IPS DF 6.9 (cell line): ENCODE data around the gene ZNF385D.
A peak's percentile ranks its signal among the peaks of the same experiment; 100 is the strongest.

Experiments
- DNase-seq: peaks from one replicate; pipeline ENCODE4 v3.0.0-alpha.2; 2013; ENCODE audit warnings: low read depth, low spot score
- H3K27ac ChIP-seq: one replicate; pipeline ENCODE4 v1.5.1; 2013; ENCODE audit warnings: low read length, control low read depth
- H3K27me3 ChIP-seq: 2 replicates; pipeline ENCODE4 v1.6.1; 2013; ENCODE audit warnings: mild to moderate bottlenecking, low read length; ENCODE audit not compliant: control insufficient read depth, insufficient read depth
- H3K36me3 ChIP-seq: 2 replicates; pipeline ENCODE4 v1.6.1; 2013; ENCODE audit warnings: low read length; ENCODE audit not compliant: control insufficient read depth, insufficient read depth
- H3K4me1 ChIP-seq: 2 replicates; pipeline ENCODE4 v1.6.1; 2013; ENCODE audit warnings: low read length; ENCODE audit not compliant: control insufficient read depth, insufficient read depth
- H3K4me3 ChIP-seq: 2 replicates; pipeline ENCODE4 v1.5.1; 2013; ENCODE audit warnings: mild to moderate bottlenecking, low read length
- H3K9me3 ChIP-seq: 2 replicates; pipeline ENCODE4 v1.6.1; 2013; ENCODE audit warnings: low read length, inconsistent platforms; ENCODE audit not compliant: control insufficient read depth, insufficient read depth
- WGBS: extraction: QIAGEN DNeasy Blood & Tissue Kit; methylation state at CpG from one replicate; pipeline ENCODE4 v1.1.7; 2013; ENCODE audit warnings: mixed read lengths, missing lambda C conversion rate; ENCODE audit not compliant: insufficient read length, insufficient coverage; 5-methylcytosine and 5-hydroxymethylcytosine counted together

The ZNF385D gene

DNA sequence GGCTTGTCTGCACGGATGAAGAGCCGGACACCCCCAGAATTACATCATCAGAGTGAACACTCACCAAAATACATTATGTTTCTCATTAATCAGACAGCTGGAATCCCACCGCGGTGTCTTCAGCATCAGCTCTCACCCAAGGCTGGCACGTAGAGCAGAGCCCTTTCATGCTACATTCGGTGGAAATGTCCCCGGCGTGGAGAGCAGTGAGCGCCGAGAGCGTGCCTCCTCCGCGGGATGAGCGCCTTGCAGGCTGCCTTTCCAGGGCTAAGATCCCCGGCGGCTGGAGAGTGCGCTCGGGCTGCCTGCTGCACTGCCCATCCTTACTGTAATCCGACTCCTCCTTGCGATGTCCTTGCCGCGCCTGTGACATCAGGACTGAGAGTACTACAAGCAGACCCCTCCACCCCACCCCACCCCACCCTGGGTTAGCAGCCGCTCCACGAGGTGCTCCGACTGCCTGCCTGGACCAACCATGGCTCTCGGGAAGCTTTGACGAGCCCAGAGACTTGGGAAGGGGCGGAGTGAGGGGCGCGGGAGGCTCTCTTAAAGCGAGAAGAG lies at the start of gene ZNF385D:
Gene ZNF385D, minus strand, starts transcription at position 380 of the 561 bp plus-strand sequence. Its CDS starts 294 bp downstream, at position 86.
- Histone ChIP-seq H3K36me3 (no peaks in the 10 kb centered on the region), H3K27ac (no peak within 1 kb of the TSS), H3K4me3 (peak within 1 kb of the TSS; percentile 87; the same call in 1 of the 2 replicates), H3K4me1 (no peaks in the 10 kb centered on the region; the same call in 1 of the 2 replicates), H3K27me3 (no peaks in the 10 kb centered on the region), H3K9me3 (no peaks in the 10 kb centered on the region)
- DNase-seq = peak; percentile 52
- WGBS = no CpG with 5 or more reads among the region's 31 CpGs

DNA sequence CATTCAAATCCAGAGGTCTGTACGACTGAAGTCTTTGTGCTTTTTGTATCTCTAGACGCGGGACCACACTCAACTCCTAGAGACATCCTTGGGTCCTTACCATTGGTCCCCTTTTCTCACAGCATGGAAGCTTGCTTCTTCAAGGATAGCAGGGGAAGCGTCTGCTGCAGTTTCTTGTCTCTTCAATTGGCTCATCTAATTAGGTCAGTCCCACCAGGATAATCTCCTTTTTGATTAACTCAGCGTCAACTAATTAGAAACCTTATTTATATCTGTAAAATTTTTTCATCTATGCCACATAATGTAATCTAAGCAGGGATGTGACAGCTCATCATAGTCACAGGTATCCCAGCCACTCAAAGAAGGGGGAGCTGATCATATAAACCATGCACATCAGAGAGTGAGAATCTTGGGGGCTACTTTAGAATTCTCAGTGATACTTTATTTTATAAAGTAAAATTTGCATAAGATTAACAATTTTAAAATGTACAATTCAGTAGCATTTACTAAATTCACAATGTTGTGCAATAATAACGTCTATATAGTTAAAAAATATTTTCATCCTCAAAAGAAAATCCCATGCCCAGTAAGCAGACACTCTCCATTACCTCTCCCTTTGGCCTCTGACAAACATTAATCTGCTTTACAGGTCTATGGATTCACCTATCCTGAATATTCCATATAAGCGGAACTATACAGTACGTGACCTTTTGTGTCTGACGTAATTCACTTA lies 47.5 kb upstream of the ZNF385D start:
- H3K36me3 ChIP-seq = no peaks in the 10 kb centered on the region

GRCh38 chr3:21795921-21796320 lies 44.9 kb upstream of the ZNF385D start:
- Histone ChIP-seq H3K9me3 (no peaks in the 10 kb centered on the region), H3K4me1 (no peaks in the 10 kb centered on the region), H3K27me3 (no peaks in the 10 kb centered on the region), H3K4me3 (no peak overlapping the region), H3K27ac (no peak overlapping the region), H3K36me3 (no peaks in the 10 kb centered on the region)
- no peak for DNase-seq
- no CpG with 5 or more reads among the region's 2 CpGs for WGBS

More for the DNA sequence above, 47.5 kb upstream of the ZNF385D start:
- H3K9me3 ChIP-seq = no peaks in the 10 kb centered on the region
- H3K4me1 ChIP-seq = no peaks in the 10 kb centered on the region
- no peak overlapping the region for H3K4me3 ChIP-seq
- no peak overlapping the region for H3K27ac ChIP-seq
- no peaks in the 10 kb centered on the region for H3K27me3 ChIP-seq
- no CpG with 5 or more reads among the region's 9 CpGs for WGBS
- DNase-seq = no peak

- no peaks in the 10 kb centered on the region for H3K36me3 ChIP-seq
- no CpG with 5 or more reads among the region's 5 CpGs for WGBS
- H3K27me3 ChIP-seq = no peaks in the 10 kb centered on the region
- H3K27ac ChIP-seq = no peak overlapping the region
- H3K9me3 ChIP-seq = no peaks in the 10 kb centered on the region
- no peak overlapping the region for H3K4me3 ChIP-seq
- DNase-seq = no peak
- no peaks in the 10 kb centered on the region for H3K4me1 ChIP-seq
Measured at GRCh38 chr3:21795152-21795837, 44.3 kb upstream of the ZNF385D start.

DNA sequence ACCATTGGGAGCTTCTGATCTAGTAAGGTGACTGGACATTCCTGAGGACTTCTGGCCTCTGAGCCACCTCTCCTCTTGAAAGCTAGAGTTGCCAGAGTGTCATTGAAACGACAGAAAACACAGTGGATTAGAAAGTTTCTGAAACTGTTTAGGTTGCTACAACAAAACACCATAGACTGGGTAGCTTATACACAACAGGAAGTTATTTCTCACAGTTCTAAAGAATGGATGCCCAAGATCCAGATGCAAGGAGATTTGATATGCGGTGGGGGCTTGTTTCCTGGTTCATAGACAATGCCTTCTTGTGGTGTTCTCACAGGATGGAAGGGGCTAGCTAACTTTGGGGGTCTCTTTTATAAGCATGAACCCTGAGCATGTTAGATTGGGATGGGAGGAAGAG lies 43.3 kb upstream of the ZNF385D start:
- Histone ChIP-seq H3K27me3 (no peaks in the 10 kb centered on the region), H3K27ac (no peak overlapping the region), H3K4me3 (no peak overlapping the region), H3K4me1 (no peaks in the 10 kb centered on the region), H3K9me3 (no peaks in the 10 kb centered on the region), H3K36me3 (no peaks in the 10 kb centered on the region)
- WGBS = no CpG with 5 or more reads among the region's 2 CpGs
- DNase-seq = no peak

- Histone ChIP-seq H3K27me3 (no peaks in the 10 kb centered on the region), H3K36me3 (no peaks in the 10 kb centered on the region), H3K27ac (no peak overlapping the region), H3K4me3 (no peak overlapping the region), H3K9me3 (no peaks in the 10 kb centered on the region), H3K4me1 (no peaks in the 10 kb centered on the region)
- no peak for DNase-seq
- no CpG with 5 or more reads among the region's 1 CpG for WGBS
Measured at GRCh38 chr3:21792176-21792575, 41.2 kb upstream of the ZNF385D start.

DNA sequence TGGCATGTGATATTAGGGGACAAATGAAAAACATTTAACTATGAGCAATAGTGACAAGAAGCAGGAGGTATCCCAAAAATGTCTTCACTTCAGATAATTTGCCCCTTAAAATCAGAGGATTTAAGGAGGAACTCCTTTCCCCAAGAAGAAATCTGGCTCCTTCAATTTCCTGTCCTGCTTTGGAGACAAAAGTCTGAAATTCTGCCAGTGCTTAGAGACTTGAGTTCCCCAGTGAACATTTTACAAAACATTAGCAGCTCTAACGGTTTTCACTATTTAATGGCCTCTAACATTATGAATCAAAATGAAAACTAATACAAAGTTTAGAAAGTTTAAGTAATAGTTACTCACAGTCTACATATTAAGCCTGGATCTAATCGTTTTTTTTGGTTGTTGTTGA lies 40.3 kb upstream of the ZNF385D start:
- Histone ChIP-seq H3K27me3 (no peaks in the 10 kb centered on the region), H3K9me3 (no peaks in the 10 kb centered on the region), H3K27ac (no peak overlapping the region), H3K4me1 (no peaks in the 10 kb centered on the region), H3K4me3 (no peak overlapping the region), H3K36me3 (no peaks in the 10 kb centered on the region)
- DNase-seq = no peak
- WGBS = no CpG with 5 or more reads among the region's 2 CpGs

GRCh38 chr3:21790466-21790865 lies 39.5 kb upstream of the ZNF385D start:
- no peak overlapping the region for H3K4me3 ChIP-seq
- H3K27me3 ChIP-seq = no peaks in the 10 kb centered on the region
- WGBS = 100% methylated on average over 1 of the region's 1 CpG
- no peaks in the 10 kb centered on the region for H3K4me1 ChIP-seq
- DNase-seq = no peak
- H3K36me3 ChIP-seq = no peaks in the 10 kb centered on the region
- H3K27ac ChIP-seq = no peak overlapping the region
- H3K9me3 ChIP-seq = no peaks in the 10 kb centered on the region

GRCh38 chr3:21789730-21790129 lies 38.7 kb upstream of the ZNF385D start:
- Histone ChIP-seq H3K36me3 (no peaks in the 10 kb centered on the region), H3K4me1 (no peaks in the 10 kb centered on the region), H3K4me3 (no peak overlapping the region), H3K9me3 (no peaks in the 10 kb centered on the region), H3K27me3 (no peaks in the 10 kb centered on the region), H3K27ac (no peak overlapping the region)
- DNase-seq = no peak
- WGBS = no CpG with 5 or more reads among the region's 1 CpG

GRCh38 chr3:21786438-21786797 lies 35.4 kb upstream of the ZNF385D start:
- no peak overlapping the region for H3K4me3 ChIP-seq
- H3K27me3 ChIP-seq = no peaks in the 10 kb centered on the region
- no peak overlapping the region for H3K27ac ChIP-seq
- H3K9me3 ChIP-seq = no peaks in the 10 kb centered on the region
- H3K36me3 ChIP-seq = no peaks in the 10 kb centered on the region
- WGBS = no CpG with 5 or more reads among the region's 2 CpGs
- no peaks in the 10 kb centered on the region for H3K4me1 ChIP-seq
- no peak for DNase-seq
